NB4 (cell line): ENCODE data around the gene LGI4.
"Not testable (repeated sequence)": the region's sequence is repeated elsewhere in the genome, so short reads cannot be mapped to it uniquely, and the experiment has no call there.

Source experiments
- CTCF ChIP-seq: IDR thresholded peaks from one replicate; pipeline ENCODE4 v1.5.1; 2012; ENCODE audit warnings: low read depth, low read length
- MAX ChIP-seq: IDR thresholded peaks from 2 replicates; pipeline ENCODE4 v1.6.1; 2011; ENCODE audit warnings: low read depth, low read length
- POLR2A ChIP-seq: IDR thresholded peaks from 2 replicates; pipeline ENCODE4 v1.6.1; 2011; ENCODE audit warnings: mild to moderate bottlenecking; ENCODE audit not compliant: insufficient read length; ENCODE audit errors: extremely low read depth

- TF ChIP-seq POLR2A, CTCF, MAX: not testable (repeated sequence)
Observed at GRCh38 chr19:35103614-35104013, 31.2 kb downstream of the LGI4 start.
